OCI-LY3 (cell line): Measurements from ENCODE around the gene CHST12.
"Not testable (repeated sequence)": the region's sequence is repeated elsewhere in the genome, so short reads cannot be mapped to it uniquely, and the experiment has no call there.

Experiments
- H2AFZ ChIP-seq: fragments of 200-600, 300-600 bp; shearing (Covaris generic); 2 replicates; pipeline ENCODE4 v1.6.0; 2014; ENCODE audit warnings: antibody characterized with exemption, low read depth, low read length
- H3K27ac ChIP-seq: fragments of 200-600, 300-600 bp; sonication (generic); 2 replicates; pipeline ENCODE4 v1.5.1; 2014; ENCODE audit warnings: mild to moderate bottlenecking, low read length, moderate library complexity, mixed read lengths
- H3K27me3 ChIP-seq: fragments of 200-600, 300-600 bp; sonication (generic); 2 replicates; pipeline ENCODE4 v1.6.1; 2014; ENCODE audit warnings: low read depth, low read length, mixed read lengths
- H3K36me3 ChIP-seq: fragments of 200-600, 300-600 bp; sonication (generic); replicated peaks from 2 replicates; pipeline ENCODE3; 2014; ENCODE audit warnings: low read depth, low read length, mixed read lengths
- H3K4me1 ChIP-seq: fragments of 300-600, 200-600 bp; sonication (generic); 2 replicates; pipeline ENCODE4 v1.6.1; 2014; ENCODE audit warnings: low read length, mixed read lengths
- H3K4me2 ChIP-seq: fragments of 200-600, 300-600 bp; sonication (generic); 2 replicates; pipeline ENCODE4 v1.6.1; 2014; ENCODE audit warnings: low read length, mixed read lengths
- H3K4me3 ChIP-seq: fragments of 300-600, 200-600 bp; sonication (generic); 2 replicates; pipeline ENCODE4 v1.5.1; 2014; ENCODE audit warnings: antibody characterized with exemption, mild to moderate bottlenecking, low read length, moderate library complexity
- H3K79me2 ChIP-seq: fragments of 300-600, 200-600 bp; shearing (Covaris generic); 2 replicates; pipeline ENCODE4 v1.6.1; 2014; ENCODE audit warnings: mild to moderate bottlenecking, low read length, mixed read lengths
- H3K9ac ChIP-seq: fragments of 300-600, 200-600 bp; shearing (Covaris generic); 2 replicates; pipeline ENCODE4 v1.6.0; 2014; ENCODE audit warnings: mild to moderate bottlenecking, low read length, moderate library complexity
- H3K9me3 ChIP-seq: fragments of 200-600, 300-600 bp; shearing (Covaris generic); 2 replicates; pipeline ENCODE4 v1.6.1; 2014; ENCODE audit warnings: low read length, mixed read lengths; ENCODE audit not compliant: insufficient read depth
- H4K20me1 ChIP-seq: fragments of 200-600, 300-600 bp; sonication (generic); 2 replicates; pipeline ENCODE4 v1.6.1; 2016; ENCODE audit warnings: low read length, mixed read lengths; ENCODE audit not compliant: insufficient read depth
- EZH2phosphoT487 ChIP-seq: fragments of 200-600 bp; shearing (Covaris generic); IDR thresholded peaks from 2 replicates; pipeline ENCODE4 v1.6.1; 2018; ENCODE audit warnings: antibody characterized with exemption, mixed run types, low read depth
- TF ChIP-seq, protein P1 (sequence below): fragments of 200-600, 300-600 bp; sonication (generic); IDR thresholded peaks from 2 replicates; pipeline ENCODE4 v1.5.1; 2014; ENCODE audit warnings: antibody characterized with exemption, low read length, low read depth

CHST12 gene

DNA sequence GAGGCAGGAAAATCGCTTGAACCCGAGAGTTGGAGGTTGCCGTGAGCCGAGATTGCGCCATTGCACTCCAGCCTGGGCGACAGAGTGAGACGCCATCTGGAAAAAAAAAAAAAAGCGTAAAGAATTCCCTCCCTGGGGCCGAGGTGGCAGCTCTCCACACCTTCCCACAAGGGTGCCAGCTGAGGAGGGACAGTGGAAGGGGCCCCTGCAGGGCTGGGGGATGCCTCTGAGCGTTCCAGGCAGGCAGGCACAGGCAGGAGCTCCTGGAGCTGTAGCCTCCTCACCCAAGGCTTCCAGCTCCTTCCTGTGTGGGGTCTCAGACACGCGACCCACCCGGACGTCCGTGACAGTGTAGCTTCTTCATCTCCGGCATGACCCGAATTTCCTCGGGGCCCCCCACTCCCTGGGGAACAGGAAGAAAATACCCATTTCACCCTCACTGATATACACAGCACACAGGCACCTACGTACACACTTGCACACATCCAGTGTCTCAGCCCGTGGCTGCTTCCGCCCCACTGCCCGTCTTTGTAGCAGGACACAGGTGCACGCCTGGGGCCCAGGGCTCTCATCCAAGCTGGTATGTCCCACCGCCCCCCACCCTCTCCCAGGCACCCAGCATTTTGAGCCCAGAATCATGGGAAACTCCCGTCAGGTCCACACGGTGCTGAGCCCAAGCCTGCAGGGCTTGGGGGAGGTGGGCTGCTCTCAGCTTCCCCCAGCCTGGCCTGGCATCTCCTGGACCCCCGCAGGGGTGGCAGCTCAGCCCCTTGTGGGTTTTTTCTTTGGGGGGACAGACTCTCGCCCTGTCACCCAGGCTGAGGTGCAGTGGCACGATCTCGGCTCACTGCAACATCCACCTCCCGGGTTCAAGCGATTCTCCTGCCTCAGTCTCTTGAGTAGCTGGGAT is 47.0 kb downstream of the CHST12 start:
- no peak overlapping the region for H3K4me2 ChIP-seq

GRCh38 chr7:2451171-2452073 is 48.0 kb downstream of the CHST12 start:
- H3K9me3 ChIP-seq = no peaks in the 10 kb centered on the region
- H3K4me3 ChIP-seq = peak overlapping the region; percentile 74
- H2AFZ ChIP-seq = peak overlapping the region; percentile 64; the same call in 1 of the 2 replicates
- H3K79me2 ChIP-seq = no peaks in the 10 kb centered on the region
- no peak for TF ChIP-seq EZH2phosphoT487
- TF ChIP-seq, protein P1, sequence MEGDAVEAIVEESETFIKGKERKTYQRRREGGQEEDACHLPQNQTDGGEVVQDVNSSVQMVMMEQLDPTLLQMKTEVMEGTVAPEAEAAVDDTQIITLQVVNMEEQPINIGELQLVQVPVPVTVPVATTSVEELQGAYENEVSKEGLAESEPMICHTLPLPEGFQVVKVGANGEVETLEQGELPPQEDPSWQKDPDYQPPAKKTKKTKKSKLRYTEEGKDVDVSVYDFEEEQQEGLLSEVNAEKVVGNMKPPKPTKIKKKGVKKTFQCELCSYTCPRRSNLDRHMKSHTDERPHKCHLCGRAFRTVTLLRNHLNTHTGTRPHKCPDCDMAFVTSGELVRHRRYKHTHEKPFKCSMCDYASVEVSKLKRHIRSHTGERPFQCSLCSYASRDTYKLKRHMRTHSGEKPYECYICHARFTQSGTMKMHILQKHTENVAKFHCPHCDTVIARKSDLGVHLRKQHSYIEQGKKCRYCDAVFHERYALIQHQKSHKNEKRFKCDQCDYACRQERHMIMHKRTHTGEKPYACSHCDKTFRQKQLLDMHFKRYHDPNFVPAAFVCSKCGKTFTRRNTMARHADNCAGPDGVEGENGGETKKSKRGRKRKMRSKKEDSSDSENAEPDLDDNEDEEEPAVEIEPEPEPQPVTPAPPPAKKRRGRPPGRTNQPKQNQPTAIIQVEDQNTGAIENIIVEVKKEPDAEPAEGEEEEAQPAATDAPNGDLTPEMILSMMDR = peak; percentile 73
- peaks cover 6% of the 10 kb centered on the region for H3K4me1 ChIP-seq
- H3K36me3 ChIP-seq = no peaks in the 10 kb centered on the region
- no peaks in the 10 kb centered on the region for H4K20me1 ChIP-seq
- H3K4me2 ChIP-seq = peak overlapping the region; percentile 86
- no peak overlapping the region for H3K27ac ChIP-seq
- H3K27me3 ChIP-seq = no peaks in the 10 kb centered on the region
- peak overlapping the region; percentile 50; the same call in 1 of the 2 replicates for H3K9ac ChIP-seq

More for the DNA sequence above, 47.0 kb downstream of the CHST12 start:
- Histone ChIP-seq H3K4me3 (no peak overlapping the region), H3K79me2 (no peaks in the 10 kb centered on the region), H4K20me1 (no peaks in the 10 kb centered on the region), H3K4me1 (peaks cover 6% of the 10 kb centered on the region), H3K36me3 (no peaks in the 10 kb centered on the region), H3K27me3 (no peaks in the 10 kb centered on the region), H2AFZ (no peak overlapping the region), H3K27ac (no peak overlapping the region), H3K9ac (no peak overlapping the region), H3K9me3 (no peaks in the 10 kb centered on the region)
- TF ChIP-seq EZH2phosphoT487 = no peak

DNA sequence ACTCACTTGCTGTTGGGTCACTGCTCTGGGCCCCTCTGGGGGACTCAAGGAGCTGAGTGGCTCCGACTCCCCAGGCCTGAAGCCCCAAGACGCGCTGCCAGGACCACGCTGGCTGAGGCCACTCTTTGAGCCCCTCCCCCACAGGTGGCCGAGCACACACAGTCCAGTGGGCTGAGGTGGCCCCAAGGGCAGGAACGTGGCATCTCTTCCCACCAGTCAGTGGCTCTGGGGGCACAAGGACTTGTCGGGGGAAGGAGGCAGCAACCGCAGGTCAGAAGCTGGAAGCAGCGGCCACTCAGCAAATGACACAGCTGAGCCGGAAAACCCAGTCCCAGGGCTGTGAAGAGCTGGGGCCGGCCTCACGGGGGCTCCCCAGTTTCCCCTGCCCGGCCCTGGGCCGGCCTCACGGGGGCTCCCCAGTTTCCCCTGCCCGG is 48.7 kb downstream of the CHST12 start:
- Histone ChIP-seq H3K4me1 (peaks cover 6% of the 10 kb centered on the region), H4K20me1 (no peaks in the 10 kb centered on the region), H3K27ac (no peak overlapping the region), H3K79me2 (no peaks in the 10 kb centered on the region), H3K4me2 (peak overlapping the region; percentile 86), H3K9me3 (no peaks in the 10 kb centered on the region), H3K9ac (peak overlapping the region; percentile 50; the same call in 1 of the 2 replicates), H3K27me3 (no peaks in the 10 kb centered on the region), H3K36me3 (no peaks in the 10 kb centered on the region), H3K4me3 (peak overlapping the region; percentile 74), H2AFZ (peak overlapping the region; percentile 64; the same call in 1 of the 2 replicates)
- TF ChIP-seq EZH2phosphoT487 = no peak
- TF ChIP-seq, protein P1 = no peak

DNA sequence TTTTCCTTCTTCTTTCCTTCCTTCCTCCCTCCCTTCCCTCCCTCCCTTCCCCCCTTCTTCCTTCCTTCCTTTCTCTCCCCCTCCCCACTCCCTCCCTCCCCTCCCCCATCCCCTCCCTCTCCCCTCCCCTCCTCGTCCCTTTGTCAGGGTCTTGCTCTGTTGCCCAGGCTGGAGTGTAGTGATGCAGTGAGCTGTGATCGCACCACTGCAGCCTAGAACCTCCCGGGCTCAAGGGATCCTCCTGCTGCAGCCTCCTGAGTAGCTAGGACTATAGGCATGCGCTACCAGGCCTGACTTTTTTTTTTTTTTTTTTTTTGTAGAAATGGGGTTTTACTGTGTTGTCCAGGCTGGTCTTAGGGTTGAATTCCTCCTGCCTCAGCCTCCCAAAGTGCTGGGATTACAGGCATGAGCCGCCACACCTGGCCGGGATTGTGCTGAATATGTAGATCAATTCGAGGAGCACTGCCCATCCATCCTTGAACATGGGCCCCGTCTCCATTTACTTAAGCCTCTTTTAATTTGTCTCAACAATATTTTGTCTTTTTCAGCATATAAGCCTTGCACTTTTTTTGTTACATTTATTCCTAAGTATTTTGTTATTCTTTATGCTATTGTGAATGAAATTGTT is 49.3 kb downstream of the CHST12 start:
- Histone ChIP-seq H3K9ac (no peak overlapping the region), H3K79me2 (no peaks in the 10 kb centered on the region), H3K4me3 (no peak overlapping the region), H3K36me3 (no peaks in the 10 kb centered on the region), H3K4me1 (peaks cover 6% of the 10 kb centered on the region), H2AFZ (no peak overlapping the region), H3K4me2 (no peak overlapping the region), H3K9me3 (no peaks in the 10 kb centered on the region), H3K27ac (no peak overlapping the region), H4K20me1 (no peaks in the 10 kb centered on the region), H3K27me3 (no peaks in the 10 kb centered on the region)
- TF ChIP-seq, protein P1 = no peak
- no peak for TF ChIP-seq EZH2phosphoT487

DNA sequence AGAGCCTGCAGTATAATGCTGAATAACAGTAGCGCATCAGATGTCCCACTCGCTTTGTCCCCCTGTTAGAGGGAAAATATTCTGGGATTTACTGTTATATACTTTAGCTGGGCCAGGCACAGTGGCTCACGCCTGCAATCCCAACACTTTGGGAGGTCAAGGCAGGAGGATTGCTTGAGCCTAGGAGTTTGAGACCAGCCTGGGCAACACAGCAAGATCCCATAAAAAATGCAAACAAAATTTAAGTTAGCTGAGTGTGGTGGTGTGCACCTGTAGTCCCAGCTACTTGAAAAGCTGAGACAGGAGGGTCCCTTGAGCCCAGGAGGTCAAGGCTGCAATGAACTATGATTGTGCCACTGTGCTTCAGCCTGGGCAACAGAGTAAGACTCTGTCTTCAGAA is 50.4 kb downstream of the CHST12 start:
- H3K27ac ChIP-seq, H3K9me3 ChIP-seq, H3K4me2 ChIP-seq, H3K27me3 ChIP-seq, H3K9ac ChIP-seq, H3K4me1 ChIP-seq, H4K20me1 ChIP-seq, H3K36me3 ChIP-seq, H3K79me2 ChIP-seq, H3K4me3 ChIP-seq, H2AFZ ChIP-seq: not testable (repeated sequence)
